Myometrial cell (primary cell): ENCODE measurements around the gene CRYBB3. TPM values are rescaled to one million over a fixed set of nuclear protein-coding genes. Genes with fewer than 3 reads are reported as not detected.

Experiments used
- total RNA-seq: library from RNA; depleted of rRNA; stranded (reverse); fragments of >200 nt; gene quantifications from 2 replicates; pipeline ENCODE4 v1.2.3, GENCODE V29; 2015

CRYBB3 gene
- total RNA-seq, result not detected in 2 replicates

GRCh38 chr22:25199731-25200520, at the start of gene CRYBB3:
CRYBB3 (plus strand) TSS chr22:25199858; CDS start chr22:25201397, 1,539 bp downstream.

GRCh38 chr22:25219211-25219689, 19.6 kb downstream of the CRYBB3 start, which contains the start of gene CRYBB2:
CRYBB2 (plus strand) TSS chr22:25219639; CDS start chr22:25221430, 1,791 bp downstream.

Other genes with a start within 250 kb of the CRYBB3 start
- gene KIAA1671, start 247.1 kb upstream of the CRYBB3 start, total RNA-seq, result 0.35 and 1.2 TPM in 2 replicates
- not detected in 2 replicates for gene CRYBB2, start 19.8 kb downstream of the CRYBB3 start, total RNA-seq